Testis (tissue), 3 donors: ENCODE data around the gene FIBIN. TPM values are rescaled to one million over a fixed set of nuclear protein-coding genes. Genes with fewer than 3 reads are reported as not detected.
"Not testable (repeated sequence)": the region's sequence is repeated elsewhere in the genome, so short reads cannot be mapped to it uniquely, and the experiment has no call there.

Experiments used
- DNase-seq: peaks from one replicate; pipeline ENCODE4 v3.0.0-alpha.2; 2019
- H3K27ac ChIP-seq, 2 donors: fragments of 200-600 bp; sonication (generic); one replicate each; pipeline ENCODE4 v1.5.1; 2019
- H3K27me3 ChIP-seq: fragments of 200-600 bp; sonication (generic); one replicate; pipeline ENCODE4 v1.5.1; 2019
- H3K36me3 ChIP-seq: fragments of 200-600 bp; sonication (generic); one replicate; pipeline ENCODE4 v1.5.1; 2017; ENCODE audit warnings: low read depth; ENCODE audit errors: missing control alignments
- H3K4me1 ChIP-seq: fragments of 200-600 bp; sonication (generic); one replicate; pipeline ENCODE4 v1.5.1; 2019
- H3K4me3 ChIP-seq, 2 donors: fragments of 200-600 bp; sonication (generic); one replicate each; pipeline ENCODE4 v1.5.1; 2017 to 2019
- H3K9me3 ChIP-seq: fragments of 200-600 bp; sonication (generic); one replicate; pipeline ENCODE4 v1.5.1; 2017
- POLR2A ChIP-seq: fragments of 450-650 bp; IDR thresholded peaks from one replicate; pipeline ENCODE4 v1.6.1; 2017; ENCODE audit warnings: antibody characterized with exemption, mild to moderate bottlenecking, moderate library complexity
- WGBS, 2 donors: methylation state at CpG; one replicate each; pipeline ENCODE4 v1.1.5; 2018; 5-methylcytosine and 5-hydroxymethylcytosine counted together
- intact Hi-C: fragments of 100-400 bp; cut with DNase I; formaldehyde crosslinking; loops from one replicate; pipeline ENCODE4 v1.15.1; 2023; ENCODE audit warnings: low total_unique reads
- polyA plus RNA-seq: library from polyadenylated mRNA; stranded (reverse); fragments of 350-450 nt; fragmentation: Illumina TruSeq; extraction: RNeasy Lipid Tissue Mini Kit (QIAGEN cat#74804); gene quantifications from one replicate; pipeline ENCODE4 v1.2.3, GENCODE V29; 2014; ENCODE audit warnings: low read depth, low replicate concordance; ENCODE audit not compliant: insufficient read depth
- total RNA-seq, 2 donors: library from RNA; depleted of rRNA; stranded (reverse); fragments of >200 nt; gene quantifications; one replicate each; pipeline ENCODE4 v1.2.3, GENCODE V29; 2016
- TF ChIP-seq, protein P1 (sequence below), 3 experiments: fragments of 450-650 bp in 2 of 3; fragments of 200-600 bp in 1 of 3; sonication (generic) in 1 of 3; IDR thresholded peaks; one replicate each; pipeline ENCODE4 v1.5.1; 2016 to 2019; ENCODE audit warnings: antibody characterized with exemption in 3 of 3, mild to moderate bottlenecking in 2 of 3, moderate library complexity in 1 of 3

FIBIN gene
- total and polyA plus RNA-seq, 3 donors from 2014 or later = 0.39 to 6.5 (median 5.3) TPM

DNA sequence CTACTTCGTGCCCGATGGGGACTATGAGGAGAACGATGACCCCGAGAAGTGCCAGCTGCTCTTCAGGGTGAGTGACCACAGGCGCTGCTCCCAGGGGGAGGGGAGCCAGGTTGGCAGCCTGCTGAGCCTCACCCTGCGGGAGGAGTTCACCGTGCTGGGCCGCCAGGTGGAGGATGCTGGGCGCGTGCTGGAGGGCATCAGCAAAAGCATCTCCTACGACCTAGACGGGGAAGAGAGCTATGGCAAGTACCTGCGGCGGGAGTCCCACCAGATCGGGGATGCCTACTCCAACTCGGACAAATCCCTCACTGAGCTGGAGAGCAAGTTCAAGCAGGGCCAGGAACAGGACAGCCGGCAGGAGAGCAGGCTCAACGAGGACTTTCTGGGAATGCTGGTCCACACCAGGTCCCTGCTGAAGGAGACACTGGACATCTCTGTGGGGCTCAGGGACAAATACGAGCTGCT lies 751 bp downstream of the FIBIN start:
- no peaks in the 10 kb centered on the region for H3K9me3 ChIP-seq

DNA sequence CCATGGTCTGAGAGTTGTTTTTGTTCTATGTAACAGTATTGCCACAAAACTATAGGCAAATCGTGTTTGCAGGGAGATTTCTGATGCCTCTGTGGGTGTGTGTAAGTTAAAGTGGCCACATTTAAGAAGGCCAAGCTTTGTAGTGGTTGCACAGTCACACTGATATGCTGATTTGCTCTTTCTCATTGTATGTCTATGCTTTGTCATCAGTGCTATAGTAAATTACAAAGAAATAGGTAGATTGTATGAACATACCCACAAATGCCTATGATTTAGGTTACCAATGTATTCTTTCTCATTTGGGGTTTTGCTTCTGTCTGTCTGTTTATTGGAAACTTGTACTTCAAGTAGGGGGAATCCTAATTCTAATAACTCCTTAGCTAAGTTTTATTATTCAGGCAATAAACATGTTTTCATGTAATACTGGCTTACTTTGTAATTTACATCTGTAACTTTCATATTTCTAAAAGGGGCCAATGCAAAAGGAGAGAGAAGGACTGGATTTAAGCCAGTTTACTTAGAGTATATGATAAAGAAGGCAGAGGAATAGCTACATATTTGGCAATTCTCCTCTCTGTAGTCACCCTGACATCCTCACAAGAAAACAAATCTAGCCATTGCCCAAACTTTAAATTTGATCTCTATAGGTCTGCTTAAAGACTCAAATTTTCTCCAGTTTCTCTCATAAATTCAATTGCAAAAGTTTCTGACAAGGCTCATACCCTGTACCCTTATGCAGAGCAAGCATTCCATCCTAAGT lies 2.0 kb downstream of the FIBIN start:
- no peaks in the 10 kb centered on the region for H3K4me1 ChIP-seq
- TF ChIP-seq POLR2A = no peak
- TF ChIP-seq, protein P1, sequence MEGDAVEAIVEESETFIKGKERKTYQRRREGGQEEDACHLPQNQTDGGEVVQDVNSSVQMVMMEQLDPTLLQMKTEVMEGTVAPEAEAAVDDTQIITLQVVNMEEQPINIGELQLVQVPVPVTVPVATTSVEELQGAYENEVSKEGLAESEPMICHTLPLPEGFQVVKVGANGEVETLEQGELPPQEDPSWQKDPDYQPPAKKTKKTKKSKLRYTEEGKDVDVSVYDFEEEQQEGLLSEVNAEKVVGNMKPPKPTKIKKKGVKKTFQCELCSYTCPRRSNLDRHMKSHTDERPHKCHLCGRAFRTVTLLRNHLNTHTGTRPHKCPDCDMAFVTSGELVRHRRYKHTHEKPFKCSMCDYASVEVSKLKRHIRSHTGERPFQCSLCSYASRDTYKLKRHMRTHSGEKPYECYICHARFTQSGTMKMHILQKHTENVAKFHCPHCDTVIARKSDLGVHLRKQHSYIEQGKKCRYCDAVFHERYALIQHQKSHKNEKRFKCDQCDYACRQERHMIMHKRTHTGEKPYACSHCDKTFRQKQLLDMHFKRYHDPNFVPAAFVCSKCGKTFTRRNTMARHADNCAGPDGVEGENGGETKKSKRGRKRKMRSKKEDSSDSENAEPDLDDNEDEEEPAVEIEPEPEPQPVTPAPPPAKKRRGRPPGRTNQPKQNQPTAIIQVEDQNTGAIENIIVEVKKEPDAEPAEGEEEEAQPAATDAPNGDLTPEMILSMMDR (IDR thresholded peaks at IDR 0.05) = no peak
- no peak for DNase-seq
- H3K9me3 ChIP-seq = no peaks in the 10 kb centered on the region
- no peaks in the 10 kb centered on the region for H3K27me3 ChIP-seq
- peak overlapping the region in 1 of 2 donors; percentile 63 for H3K4me3 ChIP-seq
- intact Hi-C loops = no loop called here
- H3K36me3 ChIP-seq = no peaks in the 10 kb centered on the region
- WGBS, 2 donors = 27 to 41% methylated on average over 1 of the region's 1 CpG
- H3K27ac ChIP-seq = no peak overlapping the region

More for the DNA sequence above, 751 bp downstream of the FIBIN start:
- Histone ChIP-seq H3K4me3 (peak overlapping the region; percentile 45 to 63), H3K27ac (no peak overlapping the region), H3K27me3 (no peaks in the 10 kb centered on the region), H3K4me1 (no peaks in the 10 kb centered on the region), H3K36me3 (no peaks in the 10 kb centered on the region)
- 26 to 32% methylated on average over 17 to 19 of the region's 19 CpGs for WGBS, 2 donors
- intact Hi-C loops = no loop called here
- TF ChIP-seq POLR2A = no peak
- TF ChIP-seq, protein P1 (IDR thresholded peaks at IDR 0.05) = no peak
- no peak for DNase-seq

DNA sequence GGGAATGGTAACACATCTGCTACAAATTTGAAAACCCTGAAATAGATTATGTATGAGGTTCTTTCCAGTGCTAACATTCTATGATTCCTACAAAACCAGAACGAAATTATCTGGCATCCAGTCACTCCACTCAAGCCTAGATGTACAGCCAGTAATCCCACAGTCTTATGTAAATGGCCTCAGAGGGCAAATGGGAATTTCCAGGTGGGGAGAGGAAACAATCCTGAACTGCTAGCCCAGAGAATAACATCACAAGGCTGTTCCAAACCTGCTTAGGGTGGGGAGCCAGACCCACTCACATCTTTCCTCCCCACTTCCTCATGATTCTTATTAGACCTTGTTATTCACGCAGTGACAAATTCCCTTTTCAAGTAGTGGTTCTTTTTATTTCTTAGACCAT lies 3.5 kb downstream of the FIBIN start:
- TF ChIP-seq POLR2A = no peak
- TF ChIP-seq, protein P1 (IDR thresholded peaks at IDR 0.05) = no peak
- Histone ChIP-seq H3K4me1 (no peaks in the 10 kb centered on the region), H3K36me3 (no peaks in the 10 kb centered on the region), H3K27me3 (no peaks in the 10 kb centered on the region), H3K4me3 (no peak overlapping the region), H3K27ac (no peak overlapping the region), H3K9me3 (no peaks in the 10 kb centered on the region)
- no peak for DNase-seq
- intact Hi-C loops = no loop called here
- WGBS, 2 donors = 67 to 82% methylated on average over 2 of the region's 2 CpGs

DNA sequence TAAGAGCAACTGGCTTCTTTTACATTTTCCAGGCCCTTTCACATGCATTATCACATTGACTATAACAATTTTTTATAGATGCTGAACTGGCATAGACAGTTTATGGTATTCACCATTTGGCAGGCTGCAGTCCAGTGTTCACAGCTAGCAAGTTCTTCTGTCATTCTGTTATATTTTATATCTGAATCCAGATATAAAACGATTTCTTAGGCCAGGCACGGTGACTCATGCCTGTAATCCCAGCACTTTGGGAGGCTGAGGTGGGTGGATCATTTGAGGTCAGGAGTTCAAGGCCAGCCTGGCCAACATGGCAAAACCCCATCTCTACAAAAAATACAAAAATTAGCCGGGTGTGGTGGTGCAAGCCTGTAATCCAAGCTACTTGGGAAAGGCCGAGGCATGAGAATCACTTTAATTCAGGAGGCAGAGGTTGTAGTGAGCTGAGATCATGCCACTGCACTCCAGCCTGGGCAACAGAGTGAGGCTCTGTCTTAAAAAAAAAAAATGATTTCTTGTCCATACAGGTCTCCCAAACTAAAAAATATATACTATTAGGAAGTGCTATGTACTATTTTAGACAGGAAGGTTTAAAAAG lies 7.3 kb downstream of the FIBIN start:
- H3K4me1 ChIP-seq, H3K9me3 ChIP-seq, H3K27me3 ChIP-seq, H3K4me3 ChIP-seq, H3K36me3 ChIP-seq, DNase-seq, intact Hi-C loops, H3K27ac ChIP-seq: not testable (repeated sequence)
- WGBS, 2 donors = 34 to 53% methylated on average over 4 of the region's 4 CpGs

DNA sequence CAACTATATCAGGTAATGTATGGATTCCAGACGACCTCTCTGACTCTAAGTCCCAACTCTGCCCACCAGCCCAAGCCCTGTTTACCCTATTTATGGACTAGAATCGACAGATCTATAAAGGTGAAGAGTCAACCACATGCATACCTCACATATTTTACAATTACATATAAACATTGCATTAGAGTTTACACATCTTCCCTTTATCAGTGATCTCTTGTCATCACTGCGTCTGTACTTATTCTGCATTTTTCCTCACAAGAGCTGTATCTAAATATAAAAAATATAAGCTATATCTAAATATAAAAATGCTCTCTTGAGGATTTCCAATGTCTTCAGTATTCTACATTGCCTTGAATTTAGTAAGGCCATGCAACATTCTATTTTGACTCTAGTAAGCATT lies 8.5 kb downstream of the FIBIN start:
- H3K9me3 ChIP-seq = no peaks in the 10 kb centered on the region
- 74 to 88% methylated on average over 3 of the region's 3 CpGs for WGBS, 2 donors
- no peak overlapping the region for H3K27ac ChIP-seq
- DNase-seq = no peak
- H3K27me3 ChIP-seq = no peaks in the 10 kb centered on the region
- no peaks in the 10 kb centered on the region for H3K4me1 ChIP-seq
- no peak for TF ChIP-seq POLR2A
- TF ChIP-seq, protein P1 (IDR thresholded peaks at IDR 0.05) = no peak
- no peaks in the 10 kb centered on the region for H3K36me3 ChIP-seq
- intact Hi-C loops = no loop called here
- H3K4me3 ChIP-seq = no peak overlapping the region
